VCaP (cell line): ENCODE results near the gene UBXN10.

Experiments
- H3K27ac ChIP-seq: fragments of 450-650 bp; 2 replicates; pipeline ENCODE4 v1.5.1; 2017
- CTCF ChIP-seq: fragments of 450-650 bp; conservative IDR thresholded peaks from 2 replicates; pipeline ENCODE4 v1.5.1; 2017; ENCODE audit warnings: mild to moderate bottlenecking, moderate library complexity

The UBXN10 gene

DNA sequence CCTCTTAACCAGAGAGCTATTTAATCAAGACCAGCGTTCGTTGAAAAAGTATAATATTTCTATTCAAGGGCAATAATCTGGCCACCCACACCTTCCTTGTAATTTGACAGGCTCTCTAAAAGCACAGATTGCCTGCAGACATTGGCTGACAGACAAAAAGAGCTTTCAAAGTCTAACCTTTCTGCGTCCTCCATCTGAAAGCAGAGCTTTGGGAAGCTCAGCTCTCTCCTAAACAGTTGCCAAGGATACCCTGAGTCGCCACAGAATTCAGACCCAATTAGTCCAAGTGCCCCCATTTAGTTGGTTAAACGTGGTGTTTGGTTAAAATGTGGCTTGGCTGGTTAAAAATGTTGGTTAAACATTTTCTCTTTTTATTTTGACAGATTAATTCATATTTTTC lies 34.1 kb downstream of the UBXN10 start:
- no peak overlapping the region for H3K27ac ChIP-seq
- no peak for TF ChIP-seq CTCF

- TF ChIP-seq CTCF: no peak
- no peak overlapping the region for H3K27ac ChIP-seq
Observed at GRCh38 chr1:20223106-20223505, 37.2 kb downstream of the UBXN10 start.

DNA sequence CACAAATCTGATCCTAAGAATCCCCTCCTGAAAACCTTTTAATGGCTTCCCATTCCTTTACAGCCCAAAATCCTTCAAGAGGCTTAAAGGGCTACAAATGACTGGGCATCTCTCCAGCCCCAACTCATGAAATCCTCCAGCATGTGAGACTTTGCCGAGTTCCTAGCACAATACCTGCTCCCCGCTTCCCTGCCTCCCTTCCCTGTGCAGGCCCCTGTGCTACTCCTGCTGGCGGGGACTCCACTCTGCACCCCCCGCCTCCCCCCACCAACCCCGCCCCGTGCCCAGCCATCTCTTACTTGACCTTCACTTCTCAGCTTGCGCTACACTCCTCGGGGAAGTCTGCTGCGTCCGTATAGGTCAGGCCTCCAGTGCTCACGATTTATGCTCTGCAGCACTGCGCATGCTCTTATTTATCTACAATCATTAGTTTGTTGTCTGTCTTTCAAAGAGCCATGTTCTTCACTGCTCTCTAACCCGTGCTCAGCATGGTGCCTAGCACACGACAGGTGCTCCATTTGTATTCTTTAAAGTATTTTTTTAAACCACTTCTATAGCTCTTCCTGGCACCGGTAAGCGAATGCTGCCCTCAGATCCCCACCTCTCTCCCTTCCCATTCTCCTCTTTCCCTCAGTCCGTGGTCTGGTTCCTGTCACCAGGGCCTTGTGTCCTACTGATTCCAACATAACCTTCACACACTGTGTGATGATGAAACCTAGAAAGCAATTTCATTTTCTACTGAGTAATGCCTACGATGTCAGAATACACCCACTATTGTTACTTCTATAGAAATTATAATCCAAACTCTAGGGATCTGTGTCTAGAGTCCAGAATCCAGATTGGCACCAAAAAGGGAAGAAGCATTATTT lies 37.9 kb downstream of the UBXN10 start:
- no peak for TF ChIP-seq CTCF
- H3K27ac ChIP-seq: no peak overlapping the region

- H3K27ac ChIP-seq: no peak overlapping the region
- no peak for TF ChIP-seq CTCF
Observed at GRCh38 chr1:20224546-20224945, 38.6 kb downstream of the UBXN10 start.

GRCh38 chr1:20227704-20228103 lies 41.8 kb downstream of the UBXN10 start:
- H3K27ac ChIP-seq: no peak overlapping the region
- TF ChIP-seq CTCF: no peak

DNA sequence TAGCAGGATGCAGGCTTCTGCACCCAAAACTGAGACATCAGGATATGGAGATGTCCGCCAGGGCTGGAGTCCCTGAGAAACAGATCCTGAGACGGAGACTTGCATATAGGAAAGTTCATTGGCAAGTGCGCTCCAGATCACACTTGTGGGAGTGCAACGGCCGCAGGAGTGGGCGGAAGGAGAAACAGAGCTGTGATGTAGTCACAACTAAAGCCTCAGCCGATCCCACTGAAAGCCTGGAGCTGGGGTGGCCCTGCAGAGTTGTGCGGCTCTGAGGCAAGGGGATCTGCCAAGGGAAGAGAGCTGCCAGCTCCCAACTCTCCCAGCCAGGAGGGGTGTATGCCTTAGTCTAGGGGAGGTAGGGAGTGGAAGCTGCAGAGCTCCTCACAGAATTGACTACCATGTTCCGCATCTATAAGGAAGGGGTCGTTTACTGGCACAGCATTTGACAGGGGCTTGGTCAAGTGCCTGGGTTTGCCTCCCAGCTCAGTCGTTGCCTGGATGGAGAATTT lies 42.5 kb downstream of the UBXN10 start:
- no peak for TF ChIP-seq CTCF
- peak overlapping the region; percentile 38; the same call in 1 of the 2 replicates for H3K27ac ChIP-seq

GRCh38 chr1:20229171-20229570 lies 43.3 kb downstream of the UBXN10 start:
- peak overlapping the region; percentile 38; the same call in 1 of the 2 replicates for H3K27ac ChIP-seq
- TF ChIP-seq CTCF: no peak

DNA sequence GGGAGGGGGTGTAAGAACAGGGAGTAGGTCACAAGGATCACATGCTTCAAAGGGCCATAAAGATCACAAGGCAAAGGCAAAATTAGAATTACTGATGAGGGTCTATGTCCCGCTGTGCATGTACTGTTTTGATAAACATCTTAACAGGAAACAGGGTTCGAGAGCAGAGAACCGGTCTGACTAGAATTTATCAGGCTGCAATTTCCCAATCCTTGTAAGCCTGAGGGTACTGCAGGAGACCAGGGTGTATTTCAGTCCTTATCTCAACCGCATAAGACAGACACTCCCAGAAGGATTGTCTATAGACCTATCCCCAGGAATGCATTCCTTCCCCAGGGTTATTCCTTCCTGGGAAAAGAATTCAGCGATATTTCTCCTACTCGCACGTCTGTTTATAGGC lies 46.7 kb downstream of the UBXN10 start:
- peak overlapping the region; percentile 68 for H3K27ac ChIP-seq
